GM18520 (cell line): ENCODE results near the gene ARSG.
"Not testable (repeated sequence)": the region's sequence is repeated elsewhere in the genome, so short reads cannot be mapped to it uniquely, and the experiment has no call there.

Experiments
- ATAC-seq: cut with Tn5 transposase; IDR thresholded peaks from one replicate; pipeline ENCODE4 v1.9.1; 2021; ENCODE audit not compliant: unreplicated experiment

Gene ARSG

GRCh38 chr17:68304706-68305105 is 13.4 kb downstream of the ARSG start:
- no peak for ATAC-seq

GRCh38 chr17:68305142-68305541 is 13.8 kb downstream of the ARSG start:
- no peak for ATAC-seq

GRCh38 chr17:68306819-68307218 is 15.5 kb downstream of the ARSG start:
- no peak for ATAC-seq

- ATAC-seq: no peak
These were observed 16.1 kb downstream of the ARSG start for GRCh38 chr17:68307443-68307842.

- ATAC-seq: not testable (repeated sequence)
These were observed 17.2 kb downstream of the ARSG start for GRCh38 chr17:68308486-68308885.

- not testable (repeated sequence) for ATAC-seq
These were observed 17.9 kb downstream of the ARSG start for GRCh38 chr17:68309066-68309670.

GRCh38 chr17:68310152-68310551 is 18.9 kb downstream of the ARSG start:
- ATAC-seq: no peak

GRCh38 chr17:68314916-68315535 is 23.7 kb downstream of the ARSG start:
- no peak for ATAC-seq

- ATAC-seq: no peak
These were observed 24.6 kb downstream of the ARSG start for GRCh38 chr17:68315930-68316329.

- no peak for ATAC-seq
These were observed 26.2 kb downstream of the ARSG start for GRCh38 chr17:68317458-68317857.

GRCh38 chr17:68318103-68318991 is 27.1 kb downstream of the ARSG start:
- no peak for ATAC-seq

GRCh38 chr17:68319410-68320162 is 28.3 kb downstream of the ARSG start:
- ATAC-seq: no peak

- no peak for ATAC-seq
These were observed 29.1 kb downstream of the ARSG start for GRCh38 chr17:68320311-68320865.

GRCh38 chr17:68320943-68321555 is 29.8 kb downstream of the ARSG start:
- no peak for ATAC-seq

GRCh38 chr17:68321556-68321954 is 30.3 kb downstream of the ARSG start:
- no peak for ATAC-seq

GRCh38 chr17:68322630-68323029 is 31.3 kb downstream of the ARSG start:
- no peak for ATAC-seq

GRCh38 chr17:68324114-68324513 is 32.8 kb downstream of the ARSG start:
- no peak for ATAC-seq

- no peak for ATAC-seq
These were observed 33.5 kb downstream of the ARSG start for GRCh38 chr17:68324654-68325336.

- ATAC-seq: no peak
These were observed 34.7 kb downstream of the ARSG start for GRCh38 chr17:68325961-68326360.

GRCh38 chr17:68326681-68327080 is 35.4 kb downstream of the ARSG start:
- no peak for ATAC-seq
